HG03442 (cell line): Measurements from ENCODE around the gene SPPL2A.
A peak's percentile ranks its signal among the peaks of the same experiment; 100 is the strongest.
"Not testable (repeated sequence)": the region's sequence is repeated elsewhere in the genome, so short reads cannot be mapped to it uniquely, and the experiment has no call there.

ENCODE experiments used
- ATAC-seq: cut with Tn5 transposase; IDR thresholded peaks from one replicate; pipeline ENCODE4 v1.9.1; 2021; ENCODE audit warnings: mild to moderate bottlenecking, moderate library complexity; ENCODE audit not compliant: unreplicated experiment

SPPL2A gene

GRCh38 chr15:50694634-50695165, 70.8 kb downstream of the SPPL2A start:
- not testable (repeated sequence) for ATAC-seq

GRCh38 chr15:50687302-50687902, 78.1 kb downstream of the SPPL2A start:
- ATAC-seq: no peak

GRCh38 chr15:50686469-50687301, 78.8 kb downstream of the SPPL2A start, which contains the start of gene TRPM7:
TSS of gene TRPM7 (minus strand) at chr15:50686797. CDS start at chr15:50686533, 264 bp downstream.
- ATAC-seq: peak; percentile 80

GRCh38 chr15:50685976-50686468, 79.5 kb downstream of the SPPL2A start:
- ATAC-seq: peak; percentile 49

GRCh38 chr15:50685191-50685975, 80.1 kb downstream of the SPPL2A start:
- ATAC-seq: no peak

GRCh38 chr15:50681467-50681866, 84.0 kb downstream of the SPPL2A start:
- no peak for ATAC-seq

GRCh38 chr15:50676799-50677483, 88.6 kb downstream of the SPPL2A start:
- no peak for ATAC-seq

- no peak for ATAC-seq
Measured at GRCh38 chr15:50675535-50676144, 89.9 kb downstream of the SPPL2A start.

GRCh38 chr15:50670115-50670514, 95.4 kb downstream of the SPPL2A start:
- ATAC-seq: no peak

- no peak for ATAC-seq
Measured at GRCh38 chr15:50669611-50670010, 95.9 kb downstream of the SPPL2A start.

- ATAC-seq: no peak
Measured at GRCh38 chr15:50665938-50666337, 99.6 kb downstream of the SPPL2A start.

- no peak for ATAC-seq
Measured at GRCh38 chr15:50655555-50655954, 110.0 kb downstream of the SPPL2A start.

GRCh38 chr15:50653156-50653743, 112.3 kb downstream of the SPPL2A start:
- no peak for ATAC-seq

GRCh38 chr15:50652671-50653070, 112.8 kb downstream of the SPPL2A start:
- ATAC-seq: no peak
